GM04504 (cell line): ENCODE data around the gene COPG2.

ENCODE experiments used
- DNase-seq: peaks from one replicate; pipeline ENCODE4 v3.0.0-alpha.2; 2012; ENCODE audit warnings: low read depth

Gene COPG2

GRCh38 chr7:130494431-130494858 is 174.1 kb downstream of the COPG2 start:
- no peak for DNase-seq

- no peak for DNase-seq
These were observed 175.2 kb downstream of the COPG2 start for GRCh38 chr7:130493275-130493873.

GRCh38 chr7:130492523-130493274 is 175.8 kb downstream of the COPG2 start:
- no peak for DNase-seq

GRCh38 chr7:130491841-130492522 is 176.6 kb downstream of the COPG2 start, which contains the start of gene MEST:
Gene MEST (plus strand): TSS chr7:130492085. CDS start chr7:130492314, 229 bp downstream.
- no peak for DNase-seq

- DNase-seq, result no peak
These were observed 177.4 kb downstream of the COPG2 start for GRCh38 chr7:130490888-130491804.

- DNase-seq, result no peak
These were observed 178.2 kb downstream of the COPG2 start for GRCh38 chr7:130490311-130490791.

GRCh38 chr7:130489140-130489983 is 179.2 kb downstream of the COPG2 start:
- no peak for DNase-seq

- DNase-seq, result no peak
These were observed 180.0 kb downstream of the COPG2 start for GRCh38 chr7:130488392-130489139.

- DNase-seq, result no peak
These were observed 181.6 kb downstream of the COPG2 start for GRCh38 chr7:130486954-130487436.

- DNase-seq, result no peak
These were observed 182.2 kb downstream of the COPG2 start for GRCh38 chr7:130486114-130486953.

GRCh38 chr7:130485734-130486113 is 182.8 kb downstream of the COPG2 start:
- DNase-seq, result no peak

- DNase-seq, result no peak
These were observed 185.5 kb downstream of the COPG2 start for GRCh38 chr7:130483031-130483430.

- DNase-seq, result no peak
These were observed 186.7 kb downstream of the COPG2 start for GRCh38 chr7:130481898-130482297.

GRCh38 chr7:130479716-130480400 is 188.7 kb downstream of the COPG2 start:
- no peak for DNase-seq

- DNase-seq, result no peak
These were observed 189.6 kb downstream of the COPG2 start for GRCh38 chr7:130478991-130479390.

GRCh38 chr7:130476297-130477150 is 192.0 kb downstream of the COPG2 start:
- DNase-seq, result no peak

- no peak for DNase-seq
These were observed 192.8 kb downstream of the COPG2 start for GRCh38 chr7:130475776-130476175.
